ENCODE measurements around the gene AGAP1. TPM values are rescaled to one million over a fixed set of nuclear protein-coding genes. Genes with fewer than 3 reads are reported as not detected.

Gene AGAP1
- total RNA-seq, 1 donor from 2014 or later = 20.4 TPM

DNA sequence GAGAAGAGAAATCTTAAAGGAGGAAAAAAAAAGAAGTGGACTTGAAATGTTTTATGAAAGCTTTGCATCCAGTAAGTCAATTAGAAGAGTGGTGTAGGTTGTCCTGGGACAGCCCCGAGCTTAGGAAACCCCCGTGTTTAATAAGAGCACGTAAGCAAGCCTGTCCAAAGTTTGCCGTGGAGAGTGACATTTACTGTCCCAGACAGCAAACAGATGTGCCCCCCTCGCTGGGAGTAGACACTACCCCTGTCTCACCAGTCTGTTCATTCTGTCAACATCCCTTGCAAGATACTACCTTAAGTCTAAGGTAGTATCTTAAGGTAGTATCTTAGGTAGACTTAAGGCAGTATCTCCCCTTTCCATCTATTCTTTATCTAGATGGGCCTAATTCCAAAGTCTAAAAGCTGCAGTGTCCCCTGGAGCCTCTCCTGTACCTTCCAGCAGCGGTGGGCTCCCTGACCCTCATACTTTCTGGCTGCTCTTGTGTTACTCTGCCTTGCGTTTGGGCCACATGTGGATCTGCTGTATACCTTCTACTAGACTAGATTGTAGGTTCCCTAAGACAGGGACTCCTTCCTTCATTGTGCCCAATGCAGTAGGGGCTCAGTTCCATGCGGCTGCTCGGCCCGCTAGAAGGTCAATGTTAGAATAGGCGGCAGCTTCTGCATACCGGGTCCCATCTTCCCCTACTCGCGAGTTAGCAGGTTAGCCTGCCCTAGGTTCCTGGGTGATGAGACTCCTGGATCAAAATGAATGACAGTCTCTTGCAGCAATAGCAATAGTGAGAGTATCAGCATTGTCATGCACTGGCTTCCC lies 430.2 kb downstream of the AGAP1 start:
- no peak for DNase-seq (ENCODE audit: low spot score)
- Histone ChIP-seq H3F3A (ENCODE audit: low read depth) (no peaks in the 10 kb centered on the region), H3K79me2 (ENCODE audit: low read depth) (no peaks in the 10 kb centered on the region), H3K4me3 (no peak overlapping the region), H3K9me3 (ENCODE audit: low read depth) (no peaks in the 10 kb centered on the region), H3K36me3 (no peaks in the 10 kb centered on the region), H2AFZ (replicated peaks) (no peak overlapping the region), H3K9ac (no peak overlapping the region), H3K4me1 (no peaks in the 10 kb centered on the region), H3K27me3 (no peaks in the 10 kb centered on the region), H3K27ac (no peak overlapping the region), H4K20me1 (ENCODE audit: low read depth) (no peaks in the 10 kb centered on the region), H3K4me2 (no peak overlapping the region)
- TF ChIP-seq, protein P1, sequence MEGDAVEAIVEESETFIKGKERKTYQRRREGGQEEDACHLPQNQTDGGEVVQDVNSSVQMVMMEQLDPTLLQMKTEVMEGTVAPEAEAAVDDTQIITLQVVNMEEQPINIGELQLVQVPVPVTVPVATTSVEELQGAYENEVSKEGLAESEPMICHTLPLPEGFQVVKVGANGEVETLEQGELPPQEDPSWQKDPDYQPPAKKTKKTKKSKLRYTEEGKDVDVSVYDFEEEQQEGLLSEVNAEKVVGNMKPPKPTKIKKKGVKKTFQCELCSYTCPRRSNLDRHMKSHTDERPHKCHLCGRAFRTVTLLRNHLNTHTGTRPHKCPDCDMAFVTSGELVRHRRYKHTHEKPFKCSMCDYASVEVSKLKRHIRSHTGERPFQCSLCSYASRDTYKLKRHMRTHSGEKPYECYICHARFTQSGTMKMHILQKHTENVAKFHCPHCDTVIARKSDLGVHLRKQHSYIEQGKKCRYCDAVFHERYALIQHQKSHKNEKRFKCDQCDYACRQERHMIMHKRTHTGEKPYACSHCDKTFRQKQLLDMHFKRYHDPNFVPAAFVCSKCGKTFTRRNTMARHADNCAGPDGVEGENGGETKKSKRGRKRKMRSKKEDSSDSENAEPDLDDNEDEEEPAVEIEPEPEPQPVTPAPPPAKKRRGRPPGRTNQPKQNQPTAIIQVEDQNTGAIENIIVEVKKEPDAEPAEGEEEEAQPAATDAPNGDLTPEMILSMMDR (IDR thresholded peaks at IDR 0.05) = no peak
- TF ChIP-seq EZH2 (IDR thresholded peaks at IDR 0.05) = no peak
- no peak for TF ChIP-seq EZH2phosphoT487 (IDR thresholded peaks at IDR 0.05)
- H3K36me3 Mint-ChIP-seq = peaks cover 48% of the 10 kb centered on the region
- peaks cover 4% of the 10 kb centered on the region for H3K4me1 Mint-ChIP-seq
- no peak overlapping the region for H3K27ac Mint-ChIP-seq
- no peak overlapping the region for H3K4me3 Mint-ChIP-seq
- peaks cover 2% of the 10 kb centered on the region for H3K27me3 Mint-ChIP-seq (ENCODE audit: insufficient read depth, low read depth)
- peaks cover 2% of the 10 kb centered on the region for H3K9me3 Mint-ChIP-seq

DNA sequence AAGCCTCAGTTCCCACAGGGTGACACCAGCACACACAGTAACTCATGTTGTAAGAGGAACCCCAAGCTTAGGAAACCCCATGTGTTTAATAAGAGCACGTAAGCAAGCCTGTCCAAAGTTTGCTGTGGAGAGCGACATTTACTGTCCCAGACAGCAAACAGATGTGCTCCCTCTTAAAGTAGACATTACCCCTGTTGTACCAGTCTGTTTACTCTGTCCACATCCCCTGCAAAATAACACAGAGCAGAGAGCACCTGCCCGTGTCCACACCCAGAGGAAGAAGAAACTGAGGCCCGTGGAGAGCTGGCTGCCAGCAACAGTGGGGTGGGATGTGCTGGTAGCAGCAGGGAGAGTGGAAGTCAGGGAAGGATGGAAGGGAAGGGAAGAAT lies 430.8 kb downstream of the AGAP1 start:
- Histone ChIP-seq H2AFZ (replicated peaks) (no peak overlapping the region), H4K20me1 (ENCODE audit: low read depth) (no peaks in the 10 kb centered on the region), H3F3A (ENCODE audit: low read depth) (no peaks in the 10 kb centered on the region), H3K9ac (no peak overlapping the region), H3K4me3 (no peak overlapping the region), H3K36me3 (no peaks in the 10 kb centered on the region), H3K27me3 (no peaks in the 10 kb centered on the region), H3K27ac (no peak overlapping the region), H3K79me2 (ENCODE audit: low read depth) (no peaks in the 10 kb centered on the region), H3K4me2 (no peak overlapping the region), H3K9me3 (ENCODE audit: low read depth) (no peaks in the 10 kb centered on the region), H3K4me1 (no peaks in the 10 kb centered on the region)
- peaks cover 4% of the 10 kb centered on the region for H3K4me1 Mint-ChIP-seq
- no peak for DNase-seq (ENCODE audit: low spot score)
- peaks cover 4% of the 10 kb centered on the region for H3K27me3 Mint-ChIP-seq (ENCODE audit: insufficient read depth, low read depth)
- H3K36me3 Mint-ChIP-seq = peaks cover 44% of the 10 kb centered on the region
- no peak for TF ChIP-seq EZH2phosphoT487 (IDR thresholded peaks at IDR 0.05)
- no peak for TF ChIP-seq EZH2 (IDR thresholded peaks at IDR 0.05)
- TF ChIP-seq, protein P1 (IDR thresholded peaks at IDR 0.05) = no peak
- H3K9me3 Mint-ChIP-seq = peaks cover 2% of the 10 kb centered on the region
- no peak overlapping the region for H3K4me3 Mint-ChIP-seq
- no peak overlapping the region for H3K27ac Mint-ChIP-seq

DNA sequence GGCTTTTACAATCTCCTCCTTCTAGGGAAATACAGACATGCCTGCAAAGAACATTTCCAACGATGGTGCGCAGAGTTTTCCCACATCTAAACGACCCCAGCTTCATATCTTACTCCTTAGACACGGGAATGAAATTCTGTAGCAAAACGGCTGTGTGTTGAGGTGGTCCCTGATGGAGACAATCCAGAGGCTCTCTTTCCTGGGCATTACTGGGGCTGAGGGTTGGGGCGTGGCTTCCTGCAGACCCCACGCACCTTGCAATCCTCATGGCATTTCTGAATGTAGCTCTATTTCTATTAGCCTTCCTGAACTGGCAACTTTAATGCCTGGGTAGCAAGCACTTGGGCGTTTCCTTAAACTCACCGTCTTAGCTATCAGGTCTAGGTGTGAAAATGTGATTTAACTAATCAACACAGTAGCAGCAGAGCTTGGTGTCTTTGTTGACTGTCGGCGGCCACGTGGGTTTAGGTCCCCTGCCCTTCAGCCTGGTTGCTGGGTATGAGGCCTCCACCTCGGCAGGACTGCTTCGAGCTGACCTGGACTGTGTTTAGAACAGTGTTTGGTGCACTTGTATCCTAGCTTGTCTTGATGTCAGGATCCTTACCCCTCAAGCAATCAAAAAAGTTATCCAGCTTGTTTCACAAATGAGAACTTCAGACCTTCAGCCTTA lies 431.5 kb downstream of the AGAP1 start:
- no peak overlapping the region for H2AFZ ChIP-seq (replicated peaks)
- Mint-ChIP-seq H3K27me3 (ENCODE audit: insufficient read depth, low read depth) (peaks cover 3% of the 10 kb centered on the region), H3K36me3 (peaks cover 39% of the 10 kb centered on the region), H3K9me3 (peaks cover 1% of the 10 kb centered on the region), H3K27ac (no peak overlapping the region), H3K4me3 (no peak overlapping the region), H3K4me1 (peaks cover 4% of the 10 kb centered on the region)
- no peak overlapping the region for H3K4me3 ChIP-seq
- H3K4me2 ChIP-seq = no peak overlapping the region
- no peaks in the 10 kb centered on the region for H3K9me3 ChIP-seq (ENCODE audit: low read depth)
- H3K9ac ChIP-seq = no peak overlapping the region
- H3K36me3 ChIP-seq = no peaks in the 10 kb centered on the region
- DNase-seq (ENCODE audit: low spot score) = no peak
- H3K4me1 ChIP-seq = no peaks in the 10 kb centered on the region
- H3K27me3 ChIP-seq = no peaks in the 10 kb centered on the region
- H4K20me1 ChIP-seq (ENCODE audit: low read depth) = no peaks in the 10 kb centered on the region
- no peak overlapping the region for H3K27ac ChIP-seq
- no peaks in the 10 kb centered on the region for H3F3A ChIP-seq (ENCODE audit: low read depth)
- TF ChIP-seq EZH2 (IDR thresholded peaks at IDR 0.05) (no peak), EZH2phosphoT487 (IDR thresholded peaks at IDR 0.05) (no peak)
- TF ChIP-seq, protein P1 (IDR thresholded peaks at IDR 0.05) = no peak
- H3K79me2 ChIP-seq (ENCODE audit: low read depth) = no peaks in the 10 kb centered on the region

Data from neural progenitor cell (in vitro differentiated cells).